ENCODE data around the gene TIMP1. TPM values are rescaled to one million over a fixed set of nuclear protein-coding genes. Genes with fewer than 3 reads are reported as not detected.

TIMP1 gene
- 32.0 and 57.1 TPM in 2 replicates for total RNA-seq

DNA sequence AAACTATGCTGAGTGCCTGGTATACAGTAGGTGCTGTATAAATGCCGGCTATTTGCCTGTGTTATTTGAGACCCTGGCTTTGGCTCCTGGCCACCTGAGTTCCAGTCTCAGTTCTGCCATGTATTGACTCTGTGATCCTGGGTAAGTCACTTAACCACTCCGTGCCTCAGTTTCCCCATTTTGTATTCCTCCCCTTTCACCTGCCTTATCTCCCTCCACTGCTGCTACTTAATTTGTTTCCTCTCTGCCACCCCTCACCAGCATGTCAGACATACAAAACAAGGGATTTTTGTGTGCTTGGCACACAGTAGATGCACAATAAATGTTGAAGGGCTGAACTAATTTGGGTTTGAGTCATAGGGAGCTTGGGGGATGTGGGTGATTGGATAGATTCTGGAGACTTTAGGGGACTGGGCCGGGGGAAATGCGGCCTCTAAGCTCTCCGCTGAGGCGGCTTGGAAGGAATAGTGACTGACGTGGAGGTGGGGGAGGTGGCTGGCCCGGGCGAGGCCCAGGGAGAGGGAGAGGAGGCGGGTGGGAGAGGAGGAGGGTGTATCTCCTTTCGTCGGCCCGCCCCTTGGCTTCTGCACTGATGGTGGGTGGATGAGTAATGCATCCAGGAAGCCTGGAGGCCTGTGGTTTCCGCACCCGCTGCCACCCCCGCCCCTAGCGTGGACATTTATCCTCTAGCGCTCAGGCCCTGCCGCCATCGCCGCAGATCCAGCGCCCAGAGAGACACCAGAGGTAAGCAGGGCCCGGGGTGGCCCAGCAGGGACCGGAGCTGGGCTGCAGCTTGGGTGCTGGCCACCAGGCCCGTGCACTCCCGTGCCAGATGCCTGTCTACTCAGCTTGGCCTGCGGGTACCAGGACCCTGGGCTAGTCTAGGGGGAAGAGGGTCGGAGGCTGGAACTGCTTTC is at the start of gene TIMP1:
TSS of gene TIMP1 (plus strand) at position 706 of the 917 bp plus-strand sequence. CDS start 980 bp downstream, outside the sequence.
- TF ChIP-seq, protein P1, sequence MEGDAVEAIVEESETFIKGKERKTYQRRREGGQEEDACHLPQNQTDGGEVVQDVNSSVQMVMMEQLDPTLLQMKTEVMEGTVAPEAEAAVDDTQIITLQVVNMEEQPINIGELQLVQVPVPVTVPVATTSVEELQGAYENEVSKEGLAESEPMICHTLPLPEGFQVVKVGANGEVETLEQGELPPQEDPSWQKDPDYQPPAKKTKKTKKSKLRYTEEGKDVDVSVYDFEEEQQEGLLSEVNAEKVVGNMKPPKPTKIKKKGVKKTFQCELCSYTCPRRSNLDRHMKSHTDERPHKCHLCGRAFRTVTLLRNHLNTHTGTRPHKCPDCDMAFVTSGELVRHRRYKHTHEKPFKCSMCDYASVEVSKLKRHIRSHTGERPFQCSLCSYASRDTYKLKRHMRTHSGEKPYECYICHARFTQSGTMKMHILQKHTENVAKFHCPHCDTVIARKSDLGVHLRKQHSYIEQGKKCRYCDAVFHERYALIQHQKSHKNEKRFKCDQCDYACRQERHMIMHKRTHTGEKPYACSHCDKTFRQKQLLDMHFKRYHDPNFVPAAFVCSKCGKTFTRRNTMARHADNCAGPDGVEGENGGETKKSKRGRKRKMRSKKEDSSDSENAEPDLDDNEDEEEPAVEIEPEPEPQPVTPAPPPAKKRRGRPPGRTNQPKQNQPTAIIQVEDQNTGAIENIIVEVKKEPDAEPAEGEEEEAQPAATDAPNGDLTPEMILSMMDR (IDR thresholded peaks at IDR 0.05; ENCODE audit: insufficient read depth, low read length, severe bottlenecking) = no peak
- no peaks in the 10 kb centered on the region for H3K36me3 ChIP-seq (ENCODE audit: control insufficient read depth, insufficient read depth, low read length)
- no peak for FAIRE-seq
- peak within 1 kb of the TSS; percentile 53 for H3K4me3 ChIP-seq (ENCODE audit: low read depth, low read length)
- peak; percentile 81 for DNase-seq (ENCODE audit: low read depth)
- no peaks in the 10 kb centered on the region for H3K27me3 ChIP-seq (ENCODE audit: control insufficient read depth, insufficient read depth, low read length)

DNA sequence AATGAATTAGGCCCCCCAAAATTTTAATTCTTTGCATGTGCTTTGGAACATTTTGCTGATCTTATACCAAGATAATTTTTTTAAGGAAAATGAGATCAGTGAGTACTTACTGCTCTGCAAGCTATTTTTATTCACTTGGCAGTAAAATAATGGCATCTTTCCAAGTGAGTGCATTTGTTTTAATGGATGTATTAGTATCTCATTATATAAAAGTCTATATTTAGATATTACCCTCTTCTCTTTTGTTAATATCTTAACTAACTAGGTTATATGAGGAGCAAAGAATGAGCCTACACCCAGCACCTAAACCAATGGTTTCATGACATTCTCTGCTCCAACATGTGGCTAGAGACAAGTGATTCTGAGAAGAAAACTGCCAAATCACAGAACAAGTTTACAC is 42.4 kb upstream of the TIMP1 start:
- no peak for DNase-seq (ENCODE audit: low read depth)
- H3K27me3 ChIP-seq (ENCODE audit: control insufficient read depth, insufficient read depth, low read length) = no peaks in the 10 kb centered on the region
- TF ChIP-seq, protein P1 (IDR thresholded peaks at IDR 0.05; ENCODE audit: insufficient read depth, low read length, severe bottlenecking) = no peak
- no peak overlapping the region for H3K4me3 ChIP-seq (ENCODE audit: low read depth, low read length)
- FAIRE-seq = no peak
- no peaks in the 10 kb centered on the region for H3K36me3 ChIP-seq (ENCODE audit: control insufficient read depth, insufficient read depth, low read length)

DNA sequence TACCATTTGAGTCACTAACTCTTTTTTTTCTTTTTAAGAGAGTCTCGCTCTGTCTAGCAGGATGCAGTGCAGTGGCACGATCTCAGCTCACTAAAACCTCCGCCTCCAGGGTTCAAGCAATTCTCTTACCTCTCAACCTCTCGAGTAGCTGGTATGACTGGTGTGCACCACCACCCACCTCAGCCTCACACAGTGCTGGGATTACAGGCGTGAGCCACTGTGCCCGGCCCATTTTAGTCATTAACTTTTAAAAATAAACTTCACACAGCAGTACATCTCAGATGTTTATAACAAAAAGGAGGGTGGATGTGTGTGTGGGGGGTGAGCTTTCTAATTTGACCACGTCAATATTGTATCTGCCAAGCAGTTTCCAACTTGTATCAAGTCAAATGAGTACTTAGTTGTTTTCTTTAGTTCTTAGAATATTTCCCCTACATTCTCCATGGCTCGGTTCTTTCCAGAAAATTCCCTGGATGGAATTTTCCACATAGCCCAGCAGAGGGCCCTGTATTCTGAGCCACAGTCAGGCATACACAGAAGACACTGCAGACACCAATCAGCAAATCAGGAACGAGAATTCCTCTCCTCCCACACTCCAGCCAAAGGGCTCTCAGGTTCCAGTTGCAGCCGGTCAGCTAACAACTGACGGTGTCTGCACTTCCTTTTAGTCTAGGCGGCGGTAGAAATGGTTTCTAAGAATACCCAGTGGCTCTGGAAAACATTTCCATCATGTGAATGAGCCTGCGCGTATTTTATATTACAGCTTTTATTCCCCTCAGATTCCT is 41.3 kb upstream of the TIMP1 start:
- DNase-seq (ENCODE audit: low read depth) (peak; percentile 80), FAIRE-seq (no peak)
- TF ChIP-seq, protein P1 (IDR thresholded peaks at IDR 0.05; ENCODE audit: insufficient read depth, low read length, severe bottlenecking) = peak; percentile 55
- H3K27me3 ChIP-seq (ENCODE audit: control insufficient read depth, insufficient read depth, low read length) = no peaks in the 10 kb centered on the region
- H3K4me3 ChIP-seq (ENCODE audit: low read depth, low read length) = no peak overlapping the region
- no peaks in the 10 kb centered on the region for H3K36me3 ChIP-seq (ENCODE audit: control insufficient read depth, insufficient read depth, low read length)

DNA sequence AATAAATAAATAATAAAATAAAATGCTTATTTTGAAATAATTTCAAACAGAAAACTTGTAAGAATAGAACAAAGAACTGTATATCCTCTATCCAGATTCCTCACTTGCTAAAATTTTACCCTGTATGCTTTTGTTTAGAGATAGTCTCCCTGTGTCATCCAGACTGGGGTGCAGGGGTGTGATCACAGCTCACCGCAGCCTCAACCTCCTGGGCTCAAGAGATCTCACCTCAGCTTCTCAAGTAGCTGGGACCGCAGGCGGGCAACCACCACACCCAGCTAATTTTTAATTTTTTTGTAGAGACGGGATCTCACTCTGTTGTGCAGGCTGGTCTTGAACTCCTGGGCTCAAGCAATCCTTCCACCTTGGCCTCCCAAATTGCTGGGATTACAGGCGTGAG is 38.7 kb upstream of the TIMP1 start:
- DNase-seq (ENCODE audit: low read depth) = no peak
- FAIRE-seq = no peak
- Histone ChIP-seq H3K27me3 (ENCODE audit: control insufficient read depth, insufficient read depth, low read length) (no peaks in the 10 kb centered on the region), H3K36me3 (ENCODE audit: control insufficient read depth, insufficient read depth, low read length) (no peaks in the 10 kb centered on the region), H3K4me3 (ENCODE audit: low read depth, low read length) (no peak overlapping the region)
- TF ChIP-seq, protein P1 (IDR thresholded peaks at IDR 0.05; ENCODE audit: insufficient read depth, low read length, severe bottlenecking) = no peak

DNA sequence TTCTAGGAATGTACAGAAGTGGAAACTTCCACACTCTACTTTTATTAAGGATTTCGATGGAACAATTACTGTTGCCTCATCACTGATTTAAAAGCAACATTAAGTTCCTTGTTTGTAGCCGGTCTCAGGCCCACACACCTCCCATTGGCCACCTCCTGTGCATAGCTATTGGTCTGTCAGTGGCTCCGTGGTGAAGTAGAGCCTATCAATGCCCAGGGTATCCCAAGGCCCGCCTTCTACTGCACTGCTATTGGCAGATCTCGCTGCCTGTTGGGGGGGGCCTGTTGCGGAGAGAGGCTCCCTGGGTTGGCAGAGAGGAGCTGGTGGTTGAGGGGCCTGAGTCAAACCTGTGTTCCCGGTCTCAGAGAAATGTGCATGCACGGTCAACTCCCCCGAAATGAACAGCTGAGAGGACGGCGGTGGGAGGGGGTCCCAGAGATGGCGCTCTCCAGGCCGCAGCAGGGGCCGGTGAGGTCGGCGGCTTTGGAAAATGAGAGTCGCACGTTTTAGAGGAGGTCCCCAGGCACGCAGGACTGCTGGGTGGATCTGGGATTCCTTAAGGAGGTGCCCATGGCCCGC is 26.1 kb upstream of the TIMP1 start:
- FAIRE-seq (no peak), DNase-seq (ENCODE audit: low read depth) (peak; percentile 86)
- Histone ChIP-seq H3K27me3 (ENCODE audit: control insufficient read depth, insufficient read depth, low read length) (no peaks in the 10 kb centered on the region), H3K4me3 (ENCODE audit: low read depth, low read length) (peak overlapping the region; percentile 51), H3K36me3 (ENCODE audit: control insufficient read depth, insufficient read depth, low read length) (no peaks in the 10 kb centered on the region)
- TF ChIP-seq, protein P1 (IDR thresholded peaks at IDR 0.05; ENCODE audit: insufficient read depth, low read length, severe bottlenecking) = no peak

All from bronchial epithelial cell (primary cell).